OCI-LY3 (cell line): ENCODE data around the gene HMGN1.

Source experiments
- H2AFZ ChIP-seq: fragments of 200-600, 300-600 bp; shearing (Covaris generic); 2 replicates; pipeline ENCODE4 v1.6.0; 2014; ENCODE audit warnings: antibody characterized with exemption, low read depth, low read length
- H3K27ac ChIP-seq: fragments of 200-600, 300-600 bp; sonication (generic); 2 replicates; pipeline ENCODE4 v1.5.1; 2014; ENCODE audit warnings: mild to moderate bottlenecking, low read length, moderate library complexity, mixed read lengths
- H3K27me3 ChIP-seq: fragments of 200-600, 300-600 bp; sonication (generic); 2 replicates; pipeline ENCODE4 v1.6.1; 2014; ENCODE audit warnings: low read depth, low read length, mixed read lengths
- H3K36me3 ChIP-seq: fragments of 200-600, 300-600 bp; sonication (generic); replicated peaks from 2 replicates; pipeline ENCODE3; 2014; ENCODE audit warnings: low read depth, low read length, mixed read lengths
- H3K4me1 ChIP-seq: fragments of 300-600, 200-600 bp; sonication (generic); 2 replicates; pipeline ENCODE4 v1.6.1; 2014; ENCODE audit warnings: low read length, mixed read lengths
- H3K4me2 ChIP-seq: fragments of 200-600, 300-600 bp; sonication (generic); 2 replicates; pipeline ENCODE4 v1.6.1; 2014; ENCODE audit warnings: low read length, mixed read lengths
- H3K4me3 ChIP-seq: fragments of 300-600, 200-600 bp; sonication (generic); 2 replicates; pipeline ENCODE4 v1.5.1; 2014; ENCODE audit warnings: antibody characterized with exemption, mild to moderate bottlenecking, low read length, moderate library complexity
- H3K79me2 ChIP-seq: fragments of 300-600, 200-600 bp; shearing (Covaris generic); 2 replicates; pipeline ENCODE4 v1.6.1; 2014; ENCODE audit warnings: mild to moderate bottlenecking, low read length, mixed read lengths
- H3K9ac ChIP-seq: fragments of 300-600, 200-600 bp; shearing (Covaris generic); 2 replicates; pipeline ENCODE4 v1.6.0; 2014; ENCODE audit warnings: mild to moderate bottlenecking, low read length, moderate library complexity
- H3K9me3 ChIP-seq: fragments of 200-600, 300-600 bp; shearing (Covaris generic); 2 replicates; pipeline ENCODE4 v1.6.1; 2014; ENCODE audit warnings: low read length, mixed read lengths; ENCODE audit not compliant: insufficient read depth
- H4K20me1 ChIP-seq: fragments of 200-600, 300-600 bp; sonication (generic); 2 replicates; pipeline ENCODE4 v1.6.1; 2016; ENCODE audit warnings: low read length, mixed read lengths; ENCODE audit not compliant: insufficient read depth
- CTCF ChIP-seq: fragments of 200-600, 300-600 bp; sonication (generic); IDR thresholded peaks from 2 replicates; pipeline ENCODE4 v1.5.1; 2014; ENCODE audit warnings: antibody characterized with exemption, low read length, low read depth
- EZH2phosphoT487 ChIP-seq: fragments of 200-600 bp; shearing (Covaris generic); IDR thresholded peaks from 2 replicates; pipeline ENCODE4 v1.6.1; 2018; ENCODE audit warnings: antibody characterized with exemption, mixed run types, low read depth

Gene HMGN1

GRCh38 chr21:39317134-39318090 is 31.5 kb downstream of the HMGN1 start:
- TF ChIP-seq CTCF (no peak), EZH2phosphoT487 (no peak)
- Histone ChIP-seq H3K4me2 (no peak overlapping the region), H3K9ac (no peak overlapping the region)

DNA sequence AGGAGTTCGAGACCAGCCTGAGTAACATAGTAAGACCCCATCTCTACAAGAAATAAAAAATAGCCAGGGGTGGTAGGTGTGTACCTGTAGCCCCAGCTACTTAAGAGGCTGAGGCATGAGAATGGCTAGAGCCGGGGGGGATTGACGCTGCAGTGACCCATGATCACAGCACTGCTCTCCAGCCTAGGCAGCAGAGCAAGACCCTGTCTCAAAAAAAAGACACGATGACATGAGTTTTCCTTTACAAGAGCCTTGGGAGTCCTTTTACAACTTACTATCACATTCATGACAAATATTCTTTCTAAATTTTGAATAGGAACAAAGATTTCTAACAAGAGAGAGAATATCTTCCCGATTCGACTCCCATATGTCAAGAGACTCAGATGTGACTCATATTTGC is 32.2 kb downstream of the HMGN1 start:
- peaks cover 22% of the 10 kb centered on the region for H3K79me2 ChIP-seq
- H3K27me3 ChIP-seq: no peaks in the 10 kb centered on the region
- no peak overlapping the region for H3K27ac ChIP-seq
- no peak overlapping the region for H3K4me3 ChIP-seq
- H4K20me1 ChIP-seq: peaks cover 5% of the 10 kb centered on the region
- H3K9me3 ChIP-seq: no peaks in the 10 kb centered on the region
- no peak for TF ChIP-seq EZH2phosphoT487
- peaks cover 4% of the 10 kb centered on the region for H3K36me3 ChIP-seq
- peaks cover 9% of the 10 kb centered on the region; the same call in 1 of the 2 replicates for H3K4me1 ChIP-seq
- H3K4me2 ChIP-seq: no peak overlapping the region
- no peak overlapping the region for H2AFZ ChIP-seq
- no peak overlapping the region for H3K9ac ChIP-seq

More at GRCh38 chr21:39317134-39318090, 31.5 kb downstream of the HMGN1 start:
- peaks cover 16% of the 10 kb centered on the region; the same call in 1 of the 2 replicates for H3K79me2 ChIP-seq
- H3K9me3 ChIP-seq: no peaks in the 10 kb centered on the region
- H3K27ac ChIP-seq: no peak overlapping the region
- no peak overlapping the region for H3K4me3 ChIP-seq
- H4K20me1 ChIP-seq: no peaks in the 10 kb centered on the region
- no peaks in the 10 kb centered on the region for H3K27me3 ChIP-seq
- peaks cover 4% of the 10 kb centered on the region; the same call in 1 of the 2 replicates for H3K4me1 ChIP-seq
- no peak overlapping the region for H2AFZ ChIP-seq
- no peaks in the 10 kb centered on the region for H3K36me3 ChIP-seq

- Histone ChIP-seq H3K4me3 (no peak overlapping the region), H2AFZ (no peak overlapping the region), H3K9me3 (no peaks in the 10 kb centered on the region), H3K27me3 (no peaks in the 10 kb centered on the region), H3K9ac (no peak overlapping the region), H3K27ac (no peak overlapping the region), H3K79me2 (peaks cover 31% of the 10 kb centered on the region), H4K20me1 (peaks cover 11% of the 10 kb centered on the region), H3K36me3 (peaks cover 5% of the 10 kb centered on the region), H3K4me1 (peaks cover 9% of the 10 kb centered on the region; the same call in 1 of the 2 replicates), H3K4me2 (no peak overlapping the region)
- TF ChIP-seq EZH2phosphoT487: no peak
- TF ChIP-seq CTCF: no peak
Measured at GRCh38 chr21:39315603-39316445, 33.1 kb downstream of the HMGN1 start.

DNA sequence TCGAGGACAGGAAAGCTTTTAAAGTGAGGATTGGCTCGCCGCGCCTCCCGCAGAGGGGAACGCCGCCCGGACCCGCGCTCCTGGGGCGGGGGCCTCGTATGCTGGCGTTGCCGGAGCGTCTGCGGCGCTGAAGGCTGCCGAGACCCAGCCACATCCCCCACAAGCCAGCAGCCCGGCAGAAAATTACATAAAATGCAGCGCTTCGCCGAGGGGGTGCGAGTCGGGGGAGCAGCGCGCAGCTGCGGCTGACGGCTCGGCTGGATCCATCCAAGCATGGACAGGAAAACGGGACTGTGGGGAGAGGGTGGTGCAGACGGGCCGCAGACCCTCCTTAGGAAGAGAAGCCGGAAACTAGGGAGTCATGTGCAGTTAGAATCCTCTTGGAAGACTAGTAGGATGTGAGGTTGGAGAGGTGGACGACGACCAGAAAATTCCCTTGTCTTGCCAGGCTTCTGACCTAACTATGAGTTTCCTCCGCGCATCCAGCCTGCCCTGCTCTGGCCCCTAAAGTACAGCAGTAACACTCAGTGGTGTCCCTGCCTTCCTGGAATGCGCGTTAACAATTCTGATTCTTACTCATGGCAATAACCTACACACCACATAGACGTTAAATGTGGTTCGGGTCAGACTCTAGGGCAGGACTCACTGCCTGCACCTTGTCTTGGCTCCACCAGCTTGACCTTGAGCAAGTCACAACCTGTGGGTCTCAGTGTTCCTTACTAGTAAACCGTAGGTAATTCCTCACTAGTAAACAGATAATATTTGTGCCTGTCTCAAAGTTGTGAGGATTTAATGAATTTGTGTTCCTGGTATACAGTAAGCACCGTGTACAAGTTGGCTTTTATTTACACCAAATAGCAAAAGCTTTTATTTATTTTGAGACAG is 34.5 kb downstream of the HMGN1 start:
- peak overlapping the region; percentile 93 for H3K9ac ChIP-seq
- peaks cover 44% of the 10 kb centered on the region for H3K79me2 ChIP-seq
- peaks cover 11% of the 10 kb centered on the region for H4K20me1 ChIP-seq
- peak overlapping the region; percentile 83 for H3K27ac ChIP-seq
- H3K36me3 ChIP-seq: peaks cover 10% of the 10 kb centered on the region
- peak overlapping the region; percentile 91 for H3K4me2 ChIP-seq
- H3K4me1 ChIP-seq: peaks cover 9% of the 10 kb centered on the region; the same call in 1 of the 2 replicates
- peak overlapping the region; percentile 83 for H3K4me3 ChIP-seq
- TF ChIP-seq EZH2phosphoT487 (no peak), CTCF (no peak)
- no peaks in the 10 kb centered on the region for H3K9me3 ChIP-seq
- no peaks in the 10 kb centered on the region for H3K27me3 ChIP-seq
- H2AFZ ChIP-seq: peak overlapping the region; percentile 59; the same call in 1 of the 2 replicates
